Measurements from ENCODE around the gene VPS11.

DNA sequence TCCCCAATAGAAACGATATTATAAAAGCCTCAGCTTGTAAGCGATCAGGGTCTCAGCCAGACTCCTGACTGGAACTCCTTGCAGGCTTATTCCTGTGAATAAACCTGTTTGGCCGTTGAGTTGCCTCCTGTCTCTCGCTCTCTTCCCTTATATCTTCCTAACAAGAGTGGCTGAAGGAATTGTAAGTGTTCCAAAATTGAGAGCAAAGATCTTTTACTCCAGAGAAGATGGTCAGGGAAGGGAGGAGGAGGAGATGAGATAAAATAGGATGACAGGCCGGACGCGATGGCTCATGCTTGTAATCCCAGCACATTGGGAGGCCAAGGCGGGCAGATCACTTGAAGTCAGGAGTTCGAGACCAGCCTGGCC is 35.7 kb upstream of the VPS11 start:
- TF ChIP-seq CTCF (IDR thresholded peaks at IDR 0.05) (no peak), EZH2 (IDR thresholded peaks at IDR 0.05) (no peak), EZH2phosphoT487 (IDR thresholded peaks at IDR 0.05) (no peak)

Data from neural progenitor cell (in vitro differentiated cells).